Activated gamma-delta T cell treated with Interleukin-2 at 50 U/mL for 16 hours (primary cell): ENCODE measurements around the gene SH3RF3.

ENCODE experiments used
- DNase-seq: peaks from one replicate; pipeline ENCODE4 v3.0.0-alpha.2; 2020

SH3RF3 gene

GRCh38 chr2:109185338-109185737, 56.3 kb downstream of the SH3RF3 start:
- no peak for DNase-seq

GRCh38 chr2:109185821-109186570, 57.0 kb downstream of the SH3RF3 start:
- no peak for DNase-seq

- no peak for DNase-seq
These were observed 57.7 kb downstream of the SH3RF3 start for GRCh38 chr2:109186656-109187250.

GRCh38 chr2:109187711-109188495, 58.9 kb downstream of the SH3RF3 start:
- DNase-seq = no peak

GRCh38 chr2:109188496-109188890, 59.5 kb downstream of the SH3RF3 start:
- no peak for DNase-seq

- DNase-seq = no peak
These were observed 59.9 kb downstream of the SH3RF3 start for GRCh38 chr2:109188898-109189297.

GRCh38 chr2:109189751-109190150, 60.7 kb downstream of the SH3RF3 start:
- DNase-seq = no peak

GRCh38 chr2:109193807-109194619, 65.0 kb downstream of the SH3RF3 start:
- DNase-seq = no peak

GRCh38 chr2:109194620-109194937, 65.6 kb downstream of the SH3RF3 start:
- DNase-seq = no peak

- no peak for DNase-seq
These were observed 66.4 kb downstream of the SH3RF3 start for GRCh38 chr2:109195193-109196045.

- no peak for DNase-seq
These were observed 67.3 kb downstream of the SH3RF3 start for GRCh38 chr2:109196081-109196875.

GRCh38 chr2:109197491-109198418, 68.8 kb downstream of the SH3RF3 start:
- DNase-seq = no peak

- DNase-seq = no peak
These were observed 70.8 kb downstream of the SH3RF3 start for GRCh38 chr2:109199790-109200189.

GRCh38 chr2:109200616-109201464, 71.8 kb downstream of the SH3RF3 start:
- DNase-seq = no peak

GRCh38 chr2:109201465-109202327, 72.7 kb downstream of the SH3RF3 start:
- no peak for DNase-seq

GRCh38 chr2:109202486-109202885, 73.5 kb downstream of the SH3RF3 start:
- DNase-seq = no peak

GRCh38 chr2:109203246-109204011, 74.4 kb downstream of the SH3RF3 start:
- no peak for DNase-seq
